ENCODE measurements around the gene TRIML2. TPM values are rescaled to one million over a fixed set of nuclear protein-coding genes. Genes with fewer than 3 reads are reported as not detected.
"Not testable (repeated sequence)": the region's sequence is repeated elsewhere in the genome, so short reads cannot be mapped to it uniquely, and the experiment has no call there.

Gene TRIML2
- total RNA-seq, 6 experiments from 2014 or later: not detected

- WGBS (ENCODE audit: insufficient coverage, low coverage, low lambda C conversion rate, missing lambda C conversion rate): 72% methylated on average over 11 of the region's 12 CpGs
- no peak overlapping the region for H3K27ac ChIP-seq
- intact Hi-C loops (cut with DNase I): no loop called here
- no peaks in the 10 kb centered on the region for H3K36me3 ChIP-seq
- H3K4me1 ChIP-seq: no peaks in the 10 kb centered on the region
- H3K27me3 ChIP-seq: no peaks in the 10 kb centered on the region
- no peak for DNase-seq
- H3K4me3 ChIP-seq: no peak overlapping the region
- no peak for ATAC-seq
- no peaks in the 10 kb centered on the region for H3K9me3 ChIP-seq
- TF ChIP-seq, protein P1, sequence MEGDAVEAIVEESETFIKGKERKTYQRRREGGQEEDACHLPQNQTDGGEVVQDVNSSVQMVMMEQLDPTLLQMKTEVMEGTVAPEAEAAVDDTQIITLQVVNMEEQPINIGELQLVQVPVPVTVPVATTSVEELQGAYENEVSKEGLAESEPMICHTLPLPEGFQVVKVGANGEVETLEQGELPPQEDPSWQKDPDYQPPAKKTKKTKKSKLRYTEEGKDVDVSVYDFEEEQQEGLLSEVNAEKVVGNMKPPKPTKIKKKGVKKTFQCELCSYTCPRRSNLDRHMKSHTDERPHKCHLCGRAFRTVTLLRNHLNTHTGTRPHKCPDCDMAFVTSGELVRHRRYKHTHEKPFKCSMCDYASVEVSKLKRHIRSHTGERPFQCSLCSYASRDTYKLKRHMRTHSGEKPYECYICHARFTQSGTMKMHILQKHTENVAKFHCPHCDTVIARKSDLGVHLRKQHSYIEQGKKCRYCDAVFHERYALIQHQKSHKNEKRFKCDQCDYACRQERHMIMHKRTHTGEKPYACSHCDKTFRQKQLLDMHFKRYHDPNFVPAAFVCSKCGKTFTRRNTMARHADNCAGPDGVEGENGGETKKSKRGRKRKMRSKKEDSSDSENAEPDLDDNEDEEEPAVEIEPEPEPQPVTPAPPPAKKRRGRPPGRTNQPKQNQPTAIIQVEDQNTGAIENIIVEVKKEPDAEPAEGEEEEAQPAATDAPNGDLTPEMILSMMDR (IDR thresholded peaks at IDR 0.05): no peak
- no peak for TF ChIP-seq POLR2A (IDR thresholded peaks at IDR 0.05)
Observed at GRCh38 chr4:188076169-188076568, 33.2 kb downstream of the TRIML2 start.

- no peak for ATAC-seq
- DNase-seq: no peak
- no peak overlapping the region for H3K4me3 ChIP-seq
- TF ChIP-seq POLR2A (IDR thresholded peaks at IDR 0.05): no peak
- TF ChIP-seq, protein P1 (IDR thresholded peaks at IDR 0.05): no peak
- intact Hi-C loops (cut with DNase I): no loop called here
- no peaks in the 10 kb centered on the region for H3K4me1 ChIP-seq
- H3K9me3 ChIP-seq: no peaks in the 10 kb centered on the region
- H3K36me3 ChIP-seq: no peaks in the 10 kb centered on the region
- H3K27ac ChIP-seq: no peak overlapping the region
- no peaks in the 10 kb centered on the region for H3K27me3 ChIP-seq
- 69% methylated on average over 8 of the region's 14 CpGs for WGBS (ENCODE audit: insufficient coverage, low coverage, low lambda C conversion rate, missing lambda C conversion rate)
Observed at GRCh38 chr4:188061083-188061482, 48.3 kb downstream of the TRIML2 start.

DNA sequence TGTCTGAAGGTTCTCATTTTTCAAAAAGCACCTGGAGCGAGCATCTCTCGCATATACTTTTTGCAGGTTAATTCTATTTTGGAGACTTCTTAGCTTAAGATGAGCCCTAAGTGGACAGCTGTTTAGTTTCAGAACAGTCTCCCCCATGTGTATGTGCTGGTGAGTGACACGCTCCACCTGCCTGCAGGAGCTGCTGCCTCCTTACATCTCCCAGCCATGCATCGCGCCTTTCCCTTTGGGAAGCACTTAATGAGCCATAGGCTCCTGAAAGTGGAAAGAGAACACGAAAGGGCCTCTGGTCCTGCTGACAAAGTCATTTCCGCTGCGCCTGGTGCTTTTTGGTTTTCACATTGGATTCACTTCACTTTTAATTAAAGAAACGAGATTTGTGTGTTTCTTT, 56.1 kb downstream of the TRIML2 start:
- ATAC-seq (no peak), DNase-seq (no peak)
- no peak overlapping the region for H3K4me3 ChIP-seq
- no peaks in the 10 kb centered on the region for H3K9me3 ChIP-seq
- TF ChIP-seq POLR2A (IDR thresholded peaks at IDR 0.05): no peak
- TF ChIP-seq, protein P1 (IDR thresholded peaks at IDR 0.05): no peak
- intact Hi-C loops (cut with DNase I): no loop called here
- H3K27me3 ChIP-seq: no peaks in the 10 kb centered on the region
- H3K4me1 ChIP-seq: no peaks in the 10 kb centered on the region
- WGBS (ENCODE audit: insufficient coverage, low coverage, low lambda C conversion rate, missing lambda C conversion rate): 79% methylated on average over 9 of the region's 9 CpGs
- H3K36me3 ChIP-seq: no peaks in the 10 kb centered on the region
- no peak overlapping the region for H3K27ac ChIP-seq

- DNase-seq (no peak), ATAC-seq (no peak)
- intact Hi-C loops (cut with DNase I): no loop called here
- no peak overlapping the region for H3K27ac ChIP-seq
- no peaks in the 10 kb centered on the region for H3K9me3 ChIP-seq
- TF ChIP-seq POLR2A (IDR thresholded peaks at IDR 0.05): no peak
- TF ChIP-seq, protein P1 (IDR thresholded peaks at IDR 0.05): no peak
- 51% methylated on average over 3 of the region's 3 CpGs for WGBS (ENCODE audit: insufficient coverage, low coverage, low lambda C conversion rate, missing lambda C conversion rate)
- no peak overlapping the region for H3K4me3 ChIP-seq
- H3K4me1 ChIP-seq: no peaks in the 10 kb centered on the region
- H3K27me3 ChIP-seq: no peaks in the 10 kb centered on the region
- H3K36me3 ChIP-seq: no peaks in the 10 kb centered on the region
Observed at GRCh38 chr4:188046657-188047056, 62.7 kb downstream of the TRIML2 start.

DNA sequence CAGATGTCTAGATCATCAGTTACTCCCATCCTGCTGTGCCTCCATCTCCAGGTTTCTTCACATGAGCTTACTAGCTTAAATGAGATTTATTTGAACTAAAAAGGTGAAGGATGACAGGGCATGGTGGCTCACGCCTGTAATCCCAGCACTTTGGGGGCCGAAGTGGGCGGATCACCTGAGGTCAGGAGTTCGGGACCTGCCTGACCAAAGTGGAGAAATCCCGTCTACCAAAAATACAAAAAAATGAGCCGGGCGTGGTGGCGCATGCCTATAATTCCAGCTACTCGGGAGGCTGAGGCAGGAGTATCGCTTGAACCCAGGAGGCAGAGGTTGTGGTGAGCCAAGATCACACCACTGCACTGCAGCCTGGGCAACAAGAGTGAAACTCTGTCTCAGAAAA, 63.9 kb downstream of the TRIML2 start:
- 63% methylated on average over 10 of the region's 10 CpGs for WGBS (ENCODE audit: insufficient coverage, low coverage, low lambda C conversion rate, missing lambda C conversion rate)
- H3K27me3 ChIP-seq; ATAC-seq; H3K9me3 ChIP-seq; intact Hi-C loops (cut with DNase I); H3K36me3 ChIP-seq; H3K4me3 ChIP-seq; H3K4me1 ChIP-seq; H3K27ac ChIP-seq; DNase-seq: not testable (repeated sequence)

Measured in right lobe of liver (tissue), 6 donors.